RPMI8226 (cell line): ENCODE results near the gene HRK.

Experiments
- DNase-seq: peaks from one replicate; pipeline ENCODE4 v3.0.0-alpha.2; 2015

HRK gene

GRCh38 chr12:116881325-116881876, at the start of gene HRK:
HRK (minus strand) TSS chr12:116881441; CDS start chr12:116881307, 134 bp downstream.
- DNase-seq = peak; percentile 67

- DNase-seq = no peak
Observed at GRCh38 chr12:116929885-116930284, 48.6 kb upstream of the HRK start.

GRCh38 chr12:116928504-116928903, 47.3 kb upstream of the HRK start:
- no peak for DNase-seq

- DNase-seq = no peak
Observed at GRCh38 chr12:116927244-116927940, 46.2 kb upstream of the HRK start.

- no peak for DNase-seq
Observed at GRCh38 chr12:116926283-116927243, 45.3 kb upstream of the HRK start.

GRCh38 chr12:116924558-116925453, 43.6 kb upstream of the HRK start:
- peak; percentile 21 for DNase-seq

- peak; percentile 22 for DNase-seq
Observed at GRCh38 chr12:116922194-116922897, 41.1 kb upstream of the HRK start.

- no peak for DNase-seq
Observed at GRCh38 chr12:116920939-116921338, 39.7 kb upstream of the HRK start.

- DNase-seq = no peak
Observed at GRCh38 chr12:116919706-116920485, 38.7 kb upstream of the HRK start.

- DNase-seq = no peak
Observed at GRCh38 chr12:116919247-116919661, 38.0 kb upstream of the HRK start.

- DNase-seq = no peak
Observed at GRCh38 chr12:116918464-116918863, 37.2 kb upstream of the HRK start.

- peak; percentile 84 for DNase-seq
Observed at GRCh38 chr12:116916714-116917114, 35.5 kb upstream of the HRK start.

GRCh38 chr12:116916122-116916521, 34.9 kb upstream of the HRK start:
- DNase-seq = no peak

GRCh38 chr12:116915326-116915725, 34.1 kb upstream of the HRK start:
- DNase-seq = no peak

GRCh38 chr12:116910645-116911451, 29.6 kb upstream of the HRK start, which contains the start of gene FBXW8:
FBXW8 (plus strand) TSS chr12:116910950; CDS start chr12:116911038, 88 bp downstream.
- DNase-seq = peak; percentile 84

GRCh38 chr12:116910280-116910644, 29.0 kb upstream of the HRK start:
- no peak for DNase-seq

- DNase-seq = no peak
Observed at GRCh38 chr12:116906285-116906684, 25.0 kb upstream of the HRK start.

- no peak for DNase-seq
Observed at GRCh38 chr12:116903818-116904217, 22.6 kb upstream of the HRK start.

- no peak for DNase-seq
Observed at GRCh38 chr12:116901612-116902011, 20.4 kb upstream of the HRK start.

- DNase-seq = no peak
Observed at GRCh38 chr12:116898669-116899068, 17.4 kb upstream of the HRK start.
